Loucy (cell line): ENCODE results near the gene CARD8.

ENCODE experiments used
- EZH2phosphoT487 ChIP-seq: fragments of 200-600 bp; IDR thresholded peaks from 2 replicates; pipeline ENCODE4 v1.6.1; 2018; ENCODE audit warnings: antibody characterized with exemption, mild to moderate bottlenecking, moderate library complexity, borderline replicate concordance
- TF ChIP-seq, protein P1 (sequence below): fragments of 200-600 bp; sonication (generic); conservative IDR thresholded peaks from 2 replicates; pipeline ENCODE4 v1.5.1; 2014; ENCODE audit warnings: mild to moderate bottlenecking, antibody characterized with exemption, low read length

DNA sequence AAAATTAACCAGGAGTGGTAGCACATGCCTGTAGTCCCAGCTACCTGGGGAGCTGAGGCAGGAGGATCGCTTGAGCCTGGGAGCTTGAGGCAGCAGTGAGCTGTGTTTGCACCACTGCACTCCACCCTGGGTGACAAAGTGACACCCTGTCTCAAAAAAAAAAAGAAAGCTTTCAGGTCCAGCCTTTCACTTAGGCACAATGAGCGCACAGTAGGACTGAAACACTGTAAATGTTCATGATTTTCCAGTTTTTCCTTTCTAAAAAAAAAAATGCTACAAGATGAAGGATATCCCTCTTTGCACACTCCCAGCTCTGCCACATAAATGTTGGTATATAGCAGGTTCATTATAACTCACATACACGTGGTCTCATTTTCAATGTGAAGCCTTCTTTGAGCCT is 32.0 kb upstream of the CARD8 start:
- TF ChIP-seq, protein P1, sequence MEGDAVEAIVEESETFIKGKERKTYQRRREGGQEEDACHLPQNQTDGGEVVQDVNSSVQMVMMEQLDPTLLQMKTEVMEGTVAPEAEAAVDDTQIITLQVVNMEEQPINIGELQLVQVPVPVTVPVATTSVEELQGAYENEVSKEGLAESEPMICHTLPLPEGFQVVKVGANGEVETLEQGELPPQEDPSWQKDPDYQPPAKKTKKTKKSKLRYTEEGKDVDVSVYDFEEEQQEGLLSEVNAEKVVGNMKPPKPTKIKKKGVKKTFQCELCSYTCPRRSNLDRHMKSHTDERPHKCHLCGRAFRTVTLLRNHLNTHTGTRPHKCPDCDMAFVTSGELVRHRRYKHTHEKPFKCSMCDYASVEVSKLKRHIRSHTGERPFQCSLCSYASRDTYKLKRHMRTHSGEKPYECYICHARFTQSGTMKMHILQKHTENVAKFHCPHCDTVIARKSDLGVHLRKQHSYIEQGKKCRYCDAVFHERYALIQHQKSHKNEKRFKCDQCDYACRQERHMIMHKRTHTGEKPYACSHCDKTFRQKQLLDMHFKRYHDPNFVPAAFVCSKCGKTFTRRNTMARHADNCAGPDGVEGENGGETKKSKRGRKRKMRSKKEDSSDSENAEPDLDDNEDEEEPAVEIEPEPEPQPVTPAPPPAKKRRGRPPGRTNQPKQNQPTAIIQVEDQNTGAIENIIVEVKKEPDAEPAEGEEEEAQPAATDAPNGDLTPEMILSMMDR: no peak
- no peak for TF ChIP-seq EZH2phosphoT487
